ENCODE measurements around the gene ARHGAP42.
"Not testable (repeated sequence)": the region's sequence is repeated elsewhere in the genome, so short reads cannot be mapped to it uniquely, and the experiment has no call there.

ARHGAP42 gene

DNA sequence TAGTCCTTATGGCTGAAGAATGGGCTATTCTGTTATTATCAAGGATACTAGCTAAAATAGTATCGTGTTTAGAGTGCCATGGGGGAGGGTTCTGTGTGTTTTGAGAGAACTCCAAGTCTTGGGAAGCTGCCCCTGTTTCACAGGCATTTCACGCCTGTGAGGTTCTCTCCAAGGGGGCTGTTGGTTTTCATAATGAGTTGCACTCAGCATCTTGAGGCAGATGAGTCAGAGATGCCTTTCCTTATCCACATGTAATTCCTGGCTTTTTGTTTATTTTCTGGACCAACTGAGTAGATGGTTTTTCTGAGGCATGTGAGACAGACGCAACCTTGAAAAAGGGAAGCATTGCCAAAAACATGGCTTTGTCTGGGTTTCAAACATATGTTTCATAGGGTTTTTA lies 203.7 kb downstream of the ARHGAP42 start:
- Histone ChIP-seq H3K4me3 (no peak overlapping the region), H3K27ac (no peak overlapping the region)
- DNase-seq (ENCODE audit: low spot score): no peak
- TF ChIP-seq, protein P1, sequence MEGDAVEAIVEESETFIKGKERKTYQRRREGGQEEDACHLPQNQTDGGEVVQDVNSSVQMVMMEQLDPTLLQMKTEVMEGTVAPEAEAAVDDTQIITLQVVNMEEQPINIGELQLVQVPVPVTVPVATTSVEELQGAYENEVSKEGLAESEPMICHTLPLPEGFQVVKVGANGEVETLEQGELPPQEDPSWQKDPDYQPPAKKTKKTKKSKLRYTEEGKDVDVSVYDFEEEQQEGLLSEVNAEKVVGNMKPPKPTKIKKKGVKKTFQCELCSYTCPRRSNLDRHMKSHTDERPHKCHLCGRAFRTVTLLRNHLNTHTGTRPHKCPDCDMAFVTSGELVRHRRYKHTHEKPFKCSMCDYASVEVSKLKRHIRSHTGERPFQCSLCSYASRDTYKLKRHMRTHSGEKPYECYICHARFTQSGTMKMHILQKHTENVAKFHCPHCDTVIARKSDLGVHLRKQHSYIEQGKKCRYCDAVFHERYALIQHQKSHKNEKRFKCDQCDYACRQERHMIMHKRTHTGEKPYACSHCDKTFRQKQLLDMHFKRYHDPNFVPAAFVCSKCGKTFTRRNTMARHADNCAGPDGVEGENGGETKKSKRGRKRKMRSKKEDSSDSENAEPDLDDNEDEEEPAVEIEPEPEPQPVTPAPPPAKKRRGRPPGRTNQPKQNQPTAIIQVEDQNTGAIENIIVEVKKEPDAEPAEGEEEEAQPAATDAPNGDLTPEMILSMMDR (IDR thresholded peaks at IDR 0.05): no peak

DNA sequence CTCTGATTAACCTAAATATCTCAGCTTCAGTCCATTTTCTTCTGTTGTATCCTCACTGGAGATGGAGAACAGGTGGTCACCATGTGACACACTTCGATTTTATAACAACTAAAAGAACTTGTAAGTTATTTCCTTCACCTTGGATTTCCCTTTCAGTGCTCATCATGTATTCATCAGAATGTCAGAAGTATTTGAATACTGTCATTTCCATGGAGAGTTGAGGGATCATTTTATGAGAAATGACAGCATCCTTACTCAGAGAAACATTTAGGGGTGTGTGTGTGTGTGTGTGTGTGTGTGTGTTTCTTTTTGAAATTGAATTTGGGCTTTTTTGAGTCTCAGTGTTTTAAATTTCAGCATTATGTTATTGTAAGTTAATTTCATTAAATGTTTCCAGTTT lies 205.8 kb downstream of the ARHGAP42 start:
- DNase-seq (ENCODE audit: low spot score): no peak
- TF ChIP-seq, protein P1 (IDR thresholded peaks at IDR 0.05): no peak
- Histone ChIP-seq H3K4me3 (no peak overlapping the region), H3K27ac (no peak overlapping the region)

DNA sequence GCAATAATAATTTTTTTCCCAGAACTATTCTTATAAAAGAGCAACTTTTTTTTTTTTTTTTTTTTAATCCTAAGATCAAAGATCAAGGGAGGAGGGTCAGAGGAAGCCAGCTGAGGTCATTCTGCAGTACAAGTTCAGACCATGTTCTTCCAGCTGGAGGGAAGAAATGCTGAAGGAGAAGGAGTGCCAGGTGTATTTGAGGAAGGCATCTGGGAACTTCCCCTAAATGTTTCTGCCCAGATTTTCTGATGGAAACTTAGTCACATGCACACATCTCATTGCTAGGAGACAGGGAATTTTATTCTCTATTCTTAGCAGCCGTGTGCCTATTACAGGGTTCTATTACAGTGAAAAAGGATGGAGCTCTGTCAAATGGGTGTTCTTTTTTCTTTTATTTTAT lies 208.4 kb downstream of the ARHGAP42 start:
- TF ChIP-seq, protein P1 (IDR thresholded peaks at IDR 0.05): no peak
- Histone ChIP-seq H3K4me3 (no peak overlapping the region), H3K27ac (no peak overlapping the region)
- no peak for DNase-seq (ENCODE audit: low spot score)

DNA sequence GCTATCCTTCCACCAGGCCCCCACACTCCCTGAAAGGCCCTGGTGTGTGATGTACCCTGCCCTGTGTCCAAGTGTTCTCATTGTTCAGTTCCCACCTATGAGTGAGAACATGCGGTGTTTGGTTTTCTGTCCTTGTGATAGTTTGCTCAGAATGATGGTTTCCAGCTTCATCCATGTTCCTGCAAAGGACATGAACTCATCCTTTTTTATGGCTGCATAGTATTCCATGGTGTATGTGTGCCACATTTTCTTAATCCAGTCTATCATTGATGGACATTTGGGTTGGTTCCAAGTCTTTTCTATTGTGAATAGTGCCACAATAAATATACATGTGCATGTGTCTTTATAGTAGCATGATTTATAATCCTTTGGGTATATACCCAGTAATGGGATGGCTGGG lies 208.9 kb downstream of the ARHGAP42 start:
- H3K4me3 ChIP-seq; DNase-seq (ENCODE audit: low spot score); H3K27ac ChIP-seq: not testable (repeated sequence)

DNA sequence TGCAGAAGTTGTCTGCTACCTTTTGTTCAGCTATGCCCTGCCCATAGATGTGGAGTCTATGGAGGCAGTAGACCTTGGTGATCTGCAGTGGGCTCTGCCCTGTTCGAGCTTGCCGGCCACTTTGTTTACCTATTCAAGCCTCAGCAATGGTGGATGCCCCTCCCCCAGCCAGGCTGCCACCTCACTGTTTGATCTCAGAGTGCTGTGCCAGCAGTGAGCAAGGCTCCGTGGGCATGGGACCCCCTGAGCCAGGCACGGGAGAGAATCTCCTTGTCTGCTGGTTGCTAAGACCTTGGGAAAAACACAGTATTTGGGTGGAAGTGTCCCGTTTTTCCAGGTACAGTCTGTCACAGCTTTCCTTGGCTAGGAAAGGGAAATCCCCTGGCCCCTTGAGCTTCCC lies 214.4 kb downstream of the ARHGAP42 start:
- DNase-seq (ENCODE audit: low spot score); H3K4me3 ChIP-seq; H3K27ac ChIP-seq: not testable (repeated sequence)

DNA sequence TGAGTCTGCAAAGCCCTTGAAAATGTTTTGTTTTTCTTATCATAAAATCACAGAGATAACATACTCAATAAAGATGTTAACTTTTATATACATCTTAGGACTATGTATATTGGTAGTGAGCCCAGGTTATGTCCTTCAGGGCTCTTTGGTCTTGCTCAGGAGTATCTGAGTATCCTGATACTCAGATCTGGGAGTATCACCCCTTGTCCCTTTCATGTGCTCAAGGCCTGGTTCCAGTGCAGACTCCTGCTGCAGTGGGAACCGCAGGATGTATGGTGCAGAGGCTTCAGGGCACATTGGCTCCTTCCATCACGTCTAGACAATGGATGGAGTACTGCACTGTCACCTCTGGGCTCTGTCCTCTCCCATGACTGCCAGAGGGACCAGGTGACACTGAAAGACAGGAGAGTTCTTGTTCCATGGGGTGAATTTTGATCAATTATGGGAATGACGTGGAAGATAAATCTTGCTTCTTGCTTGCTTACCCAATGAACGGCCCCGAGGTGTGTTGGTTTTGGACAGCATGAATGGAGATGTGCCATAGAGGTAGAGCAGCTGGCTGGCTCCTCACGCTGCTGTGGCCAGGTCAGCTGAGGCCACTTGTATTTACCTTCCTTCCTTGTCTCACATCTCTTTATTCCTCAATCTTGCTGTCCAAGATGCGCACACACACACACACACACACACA lies 215.5 kb downstream of the ARHGAP42 start:
- no peak for DNase-seq (ENCODE audit: low spot score)
- TF ChIP-seq, protein P1 (IDR thresholded peaks at IDR 0.05): no peak
- Histone ChIP-seq H3K4me3 (no peak overlapping the region), H3K27ac (no peak overlapping the region)

DNA sequence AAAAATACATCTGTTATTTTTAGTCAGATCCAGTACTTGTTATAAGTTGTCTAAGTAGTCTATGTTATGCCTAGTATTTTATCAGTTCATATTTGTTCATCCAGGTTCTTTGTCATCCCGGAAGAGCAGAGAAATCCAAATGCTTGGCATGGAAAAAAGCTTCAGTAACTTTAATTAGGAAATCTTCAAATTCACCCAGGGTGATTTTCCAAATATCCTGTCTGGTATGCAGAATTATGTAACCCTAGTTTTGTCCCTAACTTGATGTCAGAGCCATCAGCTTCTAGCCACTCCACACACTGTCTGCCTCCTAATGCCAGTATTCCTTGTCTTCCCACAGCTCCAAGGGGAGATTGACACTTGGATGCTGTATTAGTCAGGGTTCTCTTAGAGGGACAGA lies 216.2 kb downstream of the ARHGAP42 start:
- TF ChIP-seq, protein P1 (IDR thresholded peaks at IDR 0.05): no peak
- no peak overlapping the region for H3K4me3 ChIP-seq

DNA sequence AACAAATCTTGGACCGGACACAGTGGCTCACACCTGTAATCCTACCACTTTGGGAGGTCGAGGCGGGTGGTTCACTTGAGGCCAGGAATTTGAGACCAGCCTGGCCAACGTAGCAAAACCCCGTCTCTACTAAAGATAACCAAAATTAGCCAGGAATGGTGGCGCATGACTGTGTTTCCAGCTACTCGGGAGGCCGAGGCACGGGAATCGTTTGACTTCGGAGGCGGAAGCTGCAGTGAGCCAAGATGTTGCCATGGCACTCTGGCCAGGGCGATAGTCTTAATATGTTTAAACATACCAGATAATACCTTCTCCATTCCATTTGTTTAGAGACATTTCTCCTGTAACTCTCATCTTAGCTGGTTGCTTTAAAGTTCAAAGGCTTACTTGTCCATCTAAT lies 218.6 kb downstream of the ARHGAP42 start:
- no peak for DNase-seq (ENCODE audit: low spot score)
- TF ChIP-seq, protein P1 (IDR thresholded peaks at IDR 0.05): no peak
- Histone ChIP-seq H3K27ac (no peak overlapping the region), H3K4me3 (no peak overlapping the region)

More for the DNA sequence above, 216.2 kb downstream of the ARHGAP42 start:
- H3K27ac ChIP-seq: no peak overlapping the region
- no peak for DNase-seq (ENCODE audit: low spot score)
